ENCODE measurements around the gene CCDC146. TPM values are rescaled to one million over a fixed set of nuclear protein-coding genes. Genes with fewer than 3 reads are reported as not detected.

The CCDC146 gene
- total RNA-seq, 1 donor from 2014 or later = 5.6 TPM

DNA sequence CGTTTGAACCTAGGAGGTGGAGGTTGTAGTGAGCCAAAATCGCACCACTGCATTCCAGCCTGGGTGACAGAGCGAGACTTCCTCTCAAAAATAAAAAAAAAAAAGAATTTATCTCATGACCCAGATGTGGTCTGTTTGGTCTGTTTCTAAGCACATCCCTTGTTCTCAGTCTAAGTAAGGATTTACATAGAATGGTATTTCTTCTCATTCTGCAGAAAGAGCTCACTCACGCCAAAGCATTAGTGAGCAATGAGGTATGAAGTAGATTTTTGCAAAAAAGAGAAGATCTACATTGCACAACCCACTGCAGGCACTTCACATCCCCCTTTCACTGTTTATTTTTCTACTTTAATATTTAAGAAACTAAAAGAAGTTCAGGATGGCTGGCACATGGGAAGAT is 153.7 kb downstream of the CCDC146 start:
- TF ChIP-seq, protein P1, sequence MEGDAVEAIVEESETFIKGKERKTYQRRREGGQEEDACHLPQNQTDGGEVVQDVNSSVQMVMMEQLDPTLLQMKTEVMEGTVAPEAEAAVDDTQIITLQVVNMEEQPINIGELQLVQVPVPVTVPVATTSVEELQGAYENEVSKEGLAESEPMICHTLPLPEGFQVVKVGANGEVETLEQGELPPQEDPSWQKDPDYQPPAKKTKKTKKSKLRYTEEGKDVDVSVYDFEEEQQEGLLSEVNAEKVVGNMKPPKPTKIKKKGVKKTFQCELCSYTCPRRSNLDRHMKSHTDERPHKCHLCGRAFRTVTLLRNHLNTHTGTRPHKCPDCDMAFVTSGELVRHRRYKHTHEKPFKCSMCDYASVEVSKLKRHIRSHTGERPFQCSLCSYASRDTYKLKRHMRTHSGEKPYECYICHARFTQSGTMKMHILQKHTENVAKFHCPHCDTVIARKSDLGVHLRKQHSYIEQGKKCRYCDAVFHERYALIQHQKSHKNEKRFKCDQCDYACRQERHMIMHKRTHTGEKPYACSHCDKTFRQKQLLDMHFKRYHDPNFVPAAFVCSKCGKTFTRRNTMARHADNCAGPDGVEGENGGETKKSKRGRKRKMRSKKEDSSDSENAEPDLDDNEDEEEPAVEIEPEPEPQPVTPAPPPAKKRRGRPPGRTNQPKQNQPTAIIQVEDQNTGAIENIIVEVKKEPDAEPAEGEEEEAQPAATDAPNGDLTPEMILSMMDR (IDR thresholded peaks at IDR 0.05; ENCODE audit: insufficient read depth, low read length, poor library complexity, severe bottlenecking) = no peak
- no peak for DNase-seq (ENCODE audit: low read depth)
- H3K36me3 ChIP-seq (ENCODE audit: control insufficient read depth, insufficient read depth, low read length) = no peaks in the 10 kb centered on the region
- H3K4me3 ChIP-seq (ENCODE audit: low read depth, low read length) = no peak overlapping the region
- no peaks in the 10 kb centered on the region for H3K27me3 ChIP-seq (ENCODE audit: control insufficient read depth, insufficient read depth, low read length)

DNA sequence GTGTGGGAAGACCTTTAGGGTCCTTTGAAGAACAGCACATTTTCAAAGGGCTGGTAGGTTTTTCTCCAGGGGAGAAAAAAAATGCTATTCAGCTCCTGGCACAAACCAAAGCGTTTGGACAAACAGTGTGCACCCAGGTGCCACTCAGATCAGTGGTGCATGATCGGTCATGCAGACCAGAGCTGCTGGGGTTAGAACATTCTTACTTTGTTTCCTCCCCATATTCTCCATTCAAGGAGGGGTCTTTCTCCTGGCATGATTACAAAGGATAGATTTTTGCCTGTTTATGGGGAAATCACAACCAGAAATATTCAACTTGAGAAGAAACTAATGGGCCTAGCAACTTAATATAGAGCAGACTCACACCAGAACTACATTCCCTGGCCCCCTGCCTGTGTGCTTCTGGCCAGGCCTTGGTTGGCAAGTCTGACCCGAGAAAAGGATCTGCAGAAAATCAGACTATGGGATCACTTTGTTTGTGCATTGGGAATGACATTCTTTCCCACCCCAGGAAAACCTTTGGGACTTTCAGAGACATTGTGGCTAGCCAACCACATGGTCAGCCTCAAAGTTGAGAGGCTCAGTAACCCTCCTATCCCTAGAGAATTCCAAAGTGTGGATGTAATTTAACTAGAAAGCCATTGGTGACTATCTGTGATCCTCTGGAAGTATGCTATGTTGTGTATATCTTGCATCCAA is 159.5 kb downstream of the CCDC146 start:
- Histone ChIP-seq H3K4me3 (ENCODE audit: low read depth, low read length) (no peak overlapping the region), H3K36me3 (ENCODE audit: control insufficient read depth, insufficient read depth, low read length) (no peaks in the 10 kb centered on the region), H3K27me3 (ENCODE audit: control insufficient read depth, insufficient read depth, low read length) (no peaks in the 10 kb centered on the region)
- TF ChIP-seq, protein P1 (IDR thresholded peaks at IDR 0.05; ENCODE audit: insufficient read depth, low read length, poor library complexity, severe bottlenecking) = no peak
- DNase-seq (ENCODE audit: low read depth) = no peak

DNA sequence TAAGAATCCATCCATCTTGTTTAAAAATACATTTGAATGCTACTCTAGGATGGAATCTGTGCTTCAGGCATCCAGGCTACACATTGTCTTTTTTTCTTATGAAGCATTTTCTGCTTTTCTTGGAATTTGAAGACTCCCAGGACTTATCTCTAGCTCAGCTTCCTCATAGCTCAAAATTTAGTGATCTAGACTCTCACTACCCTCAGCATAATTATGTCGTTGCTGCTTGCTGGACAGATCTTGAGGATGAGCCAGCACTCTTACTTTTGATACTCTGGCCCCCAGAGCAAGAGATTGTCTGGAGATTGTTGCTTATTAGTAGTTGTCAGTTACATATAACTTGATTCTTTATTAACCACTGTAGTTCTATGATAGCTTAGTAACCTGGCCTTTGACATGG is 160.5 kb downstream of the CCDC146 start:
- DNase-seq (ENCODE audit: low read depth) = no peak
- no peak overlapping the region for H3K4me3 ChIP-seq (ENCODE audit: low read depth, low read length)
- no peaks in the 10 kb centered on the region for H3K36me3 ChIP-seq (ENCODE audit: control insufficient read depth, insufficient read depth, low read length)
- H3K27me3 ChIP-seq (ENCODE audit: control insufficient read depth, insufficient read depth, low read length) = no peaks in the 10 kb centered on the region
- TF ChIP-seq, protein P1 (IDR thresholded peaks at IDR 0.05; ENCODE audit: insufficient read depth, low read length, poor library complexity, severe bottlenecking) = no peak

DNA sequence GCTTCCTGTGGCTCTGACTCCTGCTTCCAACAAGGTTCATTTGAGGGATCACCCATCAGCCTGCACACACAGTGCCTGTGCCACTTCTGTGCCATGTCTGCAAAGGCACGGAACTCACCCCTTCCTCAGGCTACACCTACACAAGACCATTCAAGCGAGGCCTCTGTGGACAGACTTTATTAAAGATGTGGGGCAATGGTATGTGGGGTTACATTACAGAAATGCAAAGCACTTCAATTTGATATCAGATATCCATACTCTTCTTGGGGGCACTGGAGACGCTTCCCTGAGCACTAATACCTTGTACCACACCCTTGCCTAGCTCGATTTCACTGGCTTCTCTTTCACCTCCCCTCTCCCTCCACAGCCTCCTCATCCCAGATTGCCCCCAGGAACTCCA is 161.6 kb downstream of the CCDC146 start:
- TF ChIP-seq, protein P1 (IDR thresholded peaks at IDR 0.05; ENCODE audit: insufficient read depth, low read length, poor library complexity, severe bottlenecking) = no peak
- no peak overlapping the region for H3K4me3 ChIP-seq (ENCODE audit: low read depth, low read length)
- DNase-seq (ENCODE audit: low read depth) = no peak

DNA sequence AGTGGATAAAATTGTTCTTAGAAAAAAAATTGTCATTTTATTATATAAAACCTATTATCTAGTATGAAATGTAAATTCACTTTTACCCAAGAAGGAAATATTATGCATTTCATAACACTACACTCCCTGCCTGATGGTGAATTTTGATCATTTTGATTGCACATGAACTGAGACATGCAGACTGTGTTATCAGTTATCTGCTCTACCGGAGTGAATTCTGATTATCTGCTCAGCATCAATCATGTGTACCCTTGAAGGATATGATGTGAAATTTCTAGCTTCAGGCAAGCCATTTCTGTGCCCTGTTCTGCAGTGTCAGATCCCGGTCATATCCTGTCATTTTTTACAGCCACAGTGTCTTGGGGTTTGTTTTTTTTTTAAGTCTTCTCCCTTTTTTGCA is 162.2 kb downstream of the CCDC146 start:
- TF ChIP-seq, protein P1 (IDR thresholded peaks at IDR 0.05; ENCODE audit: insufficient read depth, low read length, poor library complexity, severe bottlenecking) = no peak
- Histone ChIP-seq H3K4me3 (ENCODE audit: low read depth, low read length) (no peak overlapping the region), H3K27me3 (ENCODE audit: control insufficient read depth, insufficient read depth, low read length) (no peaks in the 10 kb centered on the region), H3K36me3 (ENCODE audit: control insufficient read depth, insufficient read depth, low read length) (no peaks in the 10 kb centered on the region)
- DNase-seq (ENCODE audit: low read depth) = no peak

More for the DNA sequence above, 161.6 kb downstream of the CCDC146 start:
- H3K27me3 ChIP-seq (ENCODE audit: control insufficient read depth, insufficient read depth, low read length) = no peaks in the 10 kb centered on the region
- H3K36me3 ChIP-seq (ENCODE audit: control insufficient read depth, insufficient read depth, low read length) = no peaks in the 10 kb centered on the region
